HG03558 (cell line): ENCODE data around the gene KRT71.
"Not testable (repeated sequence)": the region's sequence is repeated elsewhere in the genome, so short reads cannot be mapped to it uniquely, and the experiment has no call there.

Experiments used
- ATAC-seq: cut with Tn5 transposase; IDR thresholded peaks from one replicate; pipeline ENCODE4 v1.9.1; 2021; ENCODE audit warnings: moderate number of reproducible peaks; ENCODE audit not compliant: unreplicated experiment; ENCODE audit errors: extremely low read depth

KRT71 gene

GRCh38 chr12:52552681-52553195, at the start of gene KRT71:
TSS of gene KRT71 (minus strand) at chr12:52553145. CDS start at chr12:52553077, 68 bp downstream.
- no peak for ATAC-seq

DNA sequence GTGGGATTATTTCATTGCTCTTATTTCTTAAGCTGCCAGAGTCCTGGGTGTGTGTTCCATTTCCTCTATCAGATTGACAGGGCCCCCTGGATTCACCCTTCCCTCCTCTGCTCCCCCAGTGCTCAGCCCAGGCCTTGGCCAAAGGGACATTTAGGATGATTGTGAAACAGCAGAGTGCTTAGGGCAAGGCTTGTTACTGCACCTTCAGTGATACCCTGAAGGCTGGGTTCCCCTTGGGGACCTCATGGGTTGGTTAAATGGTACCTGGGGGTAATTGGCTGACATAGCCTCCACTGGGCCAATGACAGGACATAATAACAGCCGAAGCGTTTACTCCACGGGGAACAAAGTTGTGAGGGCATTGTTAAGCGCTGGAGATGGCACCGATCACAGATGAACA, 49.6 kb upstream of the KRT71 start:
- ATAC-seq, result no peak

DNA sequence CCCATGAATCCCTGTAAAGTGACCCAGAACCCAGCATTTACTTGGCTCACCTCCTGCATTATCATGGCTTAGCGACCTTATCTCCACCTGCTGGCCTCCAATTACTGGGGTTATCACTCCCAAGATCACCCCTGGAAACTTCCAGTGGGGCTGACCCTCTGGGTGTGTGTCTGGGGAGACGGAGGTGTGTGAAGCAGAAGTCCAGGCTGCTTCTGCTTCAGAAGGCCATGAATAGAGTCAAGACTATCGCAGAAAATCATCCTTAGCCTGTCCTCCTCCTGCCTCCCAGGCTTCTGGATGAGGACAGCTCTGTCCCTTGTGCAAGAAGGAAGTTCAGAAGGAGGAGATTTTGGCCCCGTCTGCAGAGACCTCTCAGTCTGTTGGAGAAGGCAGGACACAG, 48.7 kb upstream of the KRT71 start:
- no peak for ATAC-seq

DNA sequence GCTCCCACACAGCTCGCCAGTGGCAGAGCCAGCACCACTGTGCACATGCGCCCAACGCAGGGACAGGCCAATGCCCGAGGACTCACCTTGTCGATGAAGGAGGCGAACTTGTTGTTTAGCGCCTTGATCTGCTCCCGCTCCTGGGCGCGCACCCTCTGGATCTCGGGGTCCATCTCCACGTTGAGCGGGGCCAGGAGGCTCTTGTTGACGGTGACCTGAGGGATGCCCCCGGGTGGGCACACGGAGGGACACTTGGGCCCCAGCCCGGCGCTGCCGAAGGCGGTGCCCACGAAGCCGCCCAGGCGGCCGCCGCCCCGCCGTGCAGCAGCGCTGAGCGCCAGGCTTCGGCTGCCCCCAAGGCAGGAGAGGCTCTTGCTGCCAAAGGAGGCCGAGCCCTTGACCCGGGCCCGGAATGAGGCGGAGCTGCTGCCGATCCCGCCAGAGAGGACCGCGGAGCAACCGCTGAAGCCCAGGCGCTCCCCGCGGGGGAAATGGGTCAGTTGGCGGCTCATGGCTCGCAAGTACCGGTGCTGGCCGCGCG, 48.1 kb upstream of the KRT71 start, which contains the start of gene KRT72:
Gene KRT72, minus strand, starts transcription at position 523 of the 541 bp plus-strand sequence. Its CDS starts 11 bp downstream, at position 512.
- no peak for ATAC-seq

DNA sequence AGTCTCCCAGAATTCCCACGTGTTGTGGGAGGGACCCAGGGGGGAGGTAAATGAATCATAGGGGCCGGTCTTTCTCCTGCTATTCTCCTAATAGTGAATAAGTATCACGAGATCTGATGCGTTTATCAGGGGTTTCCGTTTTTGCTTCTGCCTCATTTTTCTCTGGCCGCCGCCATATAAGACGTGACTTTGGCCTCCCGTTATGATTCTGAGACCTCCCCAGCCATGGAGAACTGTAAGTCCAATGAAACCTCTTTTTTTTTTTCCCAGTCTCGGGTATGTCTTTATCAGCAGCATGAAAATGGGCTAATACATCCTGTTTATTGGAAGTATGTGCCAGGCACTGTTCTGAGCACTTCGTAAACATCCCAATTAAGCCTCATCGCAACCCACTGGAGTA, 47.5 kb upstream of the KRT71 start:
- no peak for ATAC-seq

DNA sequence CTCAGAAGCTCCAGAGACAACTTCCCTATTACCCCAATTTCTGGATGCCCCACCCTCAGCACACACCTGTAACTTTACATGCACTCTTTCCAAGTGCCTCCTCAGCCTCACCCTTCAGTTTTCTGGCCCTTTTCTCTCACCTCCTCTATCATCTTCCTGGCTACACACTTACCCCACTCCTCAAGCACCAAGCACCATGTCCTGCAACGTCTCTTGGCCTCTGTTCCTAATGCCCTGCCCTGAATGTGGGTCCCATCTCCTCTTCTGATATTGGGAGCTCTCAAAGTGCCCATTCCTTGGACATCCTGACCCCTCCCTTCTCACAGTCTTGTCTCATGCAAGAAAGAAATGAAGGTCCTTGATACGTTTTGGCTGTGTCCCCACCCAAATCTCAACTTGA, 47.1 kb upstream of the KRT71 start:
- ATAC-seq, result no peak

DNA sequence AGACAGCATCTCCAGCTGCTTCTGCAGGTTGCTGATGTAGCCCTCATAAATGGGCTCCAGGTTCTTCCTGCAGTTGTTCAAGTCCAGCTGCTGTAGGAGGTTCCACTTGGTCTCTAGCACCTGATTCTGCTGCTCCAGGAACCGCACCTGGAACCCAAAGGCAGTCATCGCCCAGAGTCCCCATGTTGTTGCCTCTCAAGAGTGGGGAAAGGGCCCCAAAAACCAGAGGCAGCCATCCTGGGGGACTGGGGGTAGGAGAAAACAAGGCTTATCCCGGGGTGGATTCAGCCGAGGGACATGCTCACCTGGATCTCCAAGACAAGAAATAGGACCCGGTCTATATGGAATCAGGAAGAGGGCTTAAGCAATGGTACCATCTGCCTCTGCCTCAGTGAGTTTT, 46.0 kb upstream of the KRT71 start:
- no peak for ATAC-seq

DNA sequence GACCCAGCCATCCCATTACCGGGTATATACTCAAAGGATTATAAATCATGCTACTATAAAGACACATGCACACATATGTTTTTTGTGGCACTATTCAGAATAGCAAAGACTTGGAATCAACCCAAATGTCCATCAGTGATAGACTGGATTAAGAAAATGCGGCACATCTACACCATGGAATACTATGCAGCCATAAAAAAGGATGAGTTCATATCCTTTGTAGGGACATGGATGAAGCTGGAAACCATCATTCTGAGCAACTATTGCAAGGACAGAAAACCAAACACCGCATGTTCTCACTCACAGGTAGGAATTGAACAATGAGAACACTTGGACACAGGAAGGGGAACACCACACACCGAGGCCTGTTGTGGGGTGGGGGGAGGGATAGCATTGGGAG, 41.3 kb upstream of the KRT71 start:
- ATAC-seq, result not testable (repeated sequence)

DNA sequence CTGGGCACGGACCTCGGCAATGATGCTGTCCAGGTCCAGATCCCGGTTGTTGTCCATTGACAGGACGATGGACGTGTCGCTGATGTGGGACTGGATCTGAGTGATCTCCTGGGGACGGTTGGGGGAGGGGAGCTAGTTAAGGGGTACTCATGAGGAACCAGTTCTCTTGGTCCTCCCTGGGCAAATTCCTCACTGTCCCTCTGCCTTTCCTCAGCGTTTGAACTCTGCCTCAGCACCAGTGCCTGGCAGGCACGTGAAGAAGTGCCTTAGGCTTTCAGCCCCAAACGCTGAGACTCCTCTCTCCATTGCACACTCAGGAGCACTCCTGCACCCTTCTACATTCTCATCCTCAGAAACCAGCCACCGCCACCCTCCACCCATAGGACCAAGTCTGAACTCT, 38.6 kb upstream of the KRT71 start:
- no peak for ATAC-seq

- ATAC-seq, result no peak
Measured at GRCh38 chr12:52590021-52590420, 37.1 kb upstream of the KRT71 start.

DNA sequence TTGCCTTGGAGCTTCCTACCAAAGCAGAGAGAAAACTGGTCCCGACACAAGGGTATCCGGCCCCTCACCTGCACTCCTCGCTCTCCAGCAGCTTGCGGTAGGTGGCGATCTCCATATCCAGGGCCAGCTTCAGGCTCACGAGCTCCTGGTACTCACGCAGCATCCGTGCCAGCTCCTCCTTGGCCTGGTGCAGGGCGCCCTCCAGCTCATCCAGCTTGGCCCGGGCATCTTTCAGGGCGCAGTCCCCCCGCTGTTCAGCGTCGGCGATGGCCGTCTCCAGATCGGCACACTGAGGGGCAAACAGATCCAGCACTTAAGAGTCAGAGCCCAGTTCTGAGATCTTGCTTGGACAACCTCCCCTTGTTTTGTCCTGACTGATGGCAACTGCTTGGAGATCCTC, 34.6 kb upstream of the KRT71 start:
- no peak for ATAC-seq

- no peak for ATAC-seq
Measured at GRCh38 chr12:52585946-52586345, 33.0 kb upstream of the KRT71 start.

DNA sequence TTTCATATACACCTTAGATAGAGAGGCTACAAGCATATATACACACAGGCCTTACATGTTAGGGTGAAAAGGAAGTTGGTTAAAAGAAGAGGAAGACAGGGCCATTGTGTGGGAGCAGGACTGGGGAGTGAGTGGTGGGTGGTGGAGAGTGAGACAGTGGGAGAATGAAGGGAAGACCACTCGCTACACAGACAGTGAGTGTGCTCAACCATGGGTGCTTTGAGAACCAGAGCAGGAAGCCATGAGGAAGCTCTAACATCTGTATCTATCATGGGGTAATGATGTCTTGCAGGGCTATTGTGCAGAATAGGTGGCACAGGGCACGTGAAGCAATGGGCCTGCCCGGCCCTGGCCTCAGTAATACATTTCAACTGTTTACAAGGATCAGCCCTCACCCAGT, 32.1 kb upstream of the KRT71 start:
- no peak for ATAC-seq

- ATAC-seq, result no peak
Measured at GRCh38 chr12:52584156-52584682, 31.3 kb upstream of the KRT71 start.

- ATAC-seq, result no peak
Measured at GRCh38 chr12:52582971-52583456, 30.1 kb upstream of the KRT71 start.

- no peak for ATAC-seq
Measured at GRCh38 chr12:52582486-52582885, 29.5 kb upstream of the KRT71 start.

DNA sequence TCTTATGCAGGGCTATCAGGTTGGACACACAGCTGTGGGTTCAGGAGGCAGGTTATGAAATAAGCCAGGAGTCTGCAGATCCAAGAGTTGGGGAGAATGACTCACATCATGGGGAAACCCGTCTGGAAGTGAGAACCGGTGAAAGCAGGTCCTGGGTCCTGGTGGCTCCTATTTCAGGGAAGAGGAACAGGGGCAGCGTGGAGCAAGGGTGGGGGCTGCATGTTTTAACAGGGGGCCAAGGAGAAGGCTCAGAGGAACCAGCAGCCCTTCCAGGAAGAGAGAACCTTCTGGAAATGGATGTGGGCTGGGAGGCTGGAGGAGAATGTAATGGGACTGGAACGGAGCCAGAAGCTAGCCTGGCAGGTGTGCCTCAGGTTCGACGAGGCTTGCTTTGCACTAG, 28.5 kb upstream of the KRT71 start:
- ATAC-seq, result no peak

- no peak for ATAC-seq
Measured at GRCh38 chr12:52581066-52581465, 28.1 kb upstream of the KRT71 start.

GRCh38 chr12:52580496-52580895, 27.6 kb upstream of the KRT71 start:
- ATAC-seq, result no peak

GRCh38 chr12:52579468-52580465, 26.8 kb upstream of the KRT71 start:
- no peak for ATAC-seq

- ATAC-seq, result no peak
Measured at GRCh38 chr12:52578469-52578868, 25.5 kb upstream of the KRT71 start.
